Cardiac muscle cell (in vitro differentiated cells and primary cell): Measurements from ENCODE around the gene AGAP3. TPM values are rescaled to one million over a fixed set of nuclear protein-coding genes. Genes with fewer than 3 reads are reported as not detected.

Experiments
- DNase-seq, 2 donors: peaks; one replicate each; pipeline versions ENCODE4 v3.0.0 to v3.0.0-alpha.2; 2010 to 2017; ENCODE audit warnings: low read depth in 1 of 2, low spot score in 1 of 2
- H3K27ac ChIP-seq: fragments of 200-600 bp; sonication (generic); 2 replicates; pipeline ENCODE4 v1.5.1; 2016
- H3K27me3 ChIP-seq: fragments of 200-600 bp; sonication (generic); 2 replicates; pipeline ENCODE4 v1.6.0; 2016; ENCODE audit warnings: control low read depth
- H3K36me3 ChIP-seq: fragments of 200-600 bp; sonication (generic); 2 replicates; pipeline ENCODE4 v1.5.1; 2016; ENCODE audit warnings: control low read depth
- H3K4me1 ChIP-seq: fragments of 200-600 bp; sonication (generic); 2 replicates; pipeline ENCODE4 v1.8.1; 2017; ENCODE audit warnings: low read depth, mild to moderate bottlenecking, mixed run types
- H3K4me3 ChIP-seq: fragments of 200-600 bp; sonication (generic); 2 replicates; pipeline ENCODE4 v1.5.1; 2016; ENCODE audit warnings: mild to moderate bottlenecking
- H3K9me3 ChIP-seq: fragments of 200-600 bp; sonication (generic); 2 replicates; pipeline ENCODE4 v1.5.1; 2017; ENCODE audit warnings: low read depth, mild to moderate bottlenecking, control low read depth
- CTCF ChIP-seq: IDR thresholded peaks from 2 replicates; pipeline ENCODE4 v1.5.1; 2012; ENCODE audit warnings: low read depth, mild to moderate bottlenecking, low read length
- polyA plus RNA-seq: library from polyadenylated mRNA; unstranded; fragments of >200 nt; fragmentation: Nextera tagmentation; extraction: Ambion mirVana; gene quantifications from 2 replicates; pipeline ENCODE4 v1.2.1, GENCODE V29; 2016
- total RNA-seq: library from RNA; depleted of rRNA; stranded (reverse); fragments of >200 nt; gene quantifications from 2 replicates; pipeline ENCODE4 v1.2.3, GENCODE V29; 2016

AGAP3 gene
- total and polyA plus RNA-seq, 2 experiments from 2014 or later = 106 to 115 TPM

- H3K4me1 ChIP-seq = no peaks in the 10 kb centered on the region
- H3K36me3 ChIP-seq = no peaks in the 10 kb centered on the region
- no peak overlapping the region for H3K27ac ChIP-seq
- H3K4me3 ChIP-seq = peak overlapping the region; percentile 49
- H3K9me3 ChIP-seq = no peaks in the 10 kb centered on the region
- no peak for DNase-seq
- TF ChIP-seq CTCF = no peak
- H3K27me3 ChIP-seq = peaks cover 60% of the 10 kb centered on the region
Observed at GRCh38 chr7:151166629-151167196, 80.4 kb downstream of the AGAP3 start.

- no peak within 1 kb of the TSS for H3K27ac ChIP-seq
- no peaks in the 10 kb centered on the region for H3K9me3 ChIP-seq
- TF ChIP-seq CTCF = no peak
- no peaks in the 10 kb centered on the region for H3K36me3 ChIP-seq
- peaks cover 60% of the 10 kb centered on the region for H3K27me3 ChIP-seq
- H3K4me3 ChIP-seq = peak within 1 kb of the TSS; percentile 49
- no peaks in the 10 kb centered on the region for H3K4me1 ChIP-seq
- DNase-seq = peak in 1 of 2 donors; percentile 78
Observed at GRCh38 chr7:151167197-151167961, 81.1 kb downstream of the AGAP3 start, which contains the start of gene GBX1. Gene GBX1 (minus strand): TSS chr7:151167694. CDS start chr7:151167548, 146 bp downstream.

- Histone ChIP-seq H3K36me3 (no peaks in the 10 kb centered on the region), H3K27me3 (peaks cover 60% of the 10 kb centered on the region), H3K27ac (no peak overlapping the region), H3K9me3 (no peaks in the 10 kb centered on the region), H3K4me3 (peak overlapping the region; percentile 49), H3K4me1 (no peaks in the 10 kb centered on the region)
- peak; percentile 66 for TF ChIP-seq CTCF
- DNase-seq = peak in 1 of 2 donors; percentile 70
Observed at GRCh38 chr7:151168003-151168786, 81.9 kb downstream of the AGAP3 start.

- Histone ChIP-seq H3K27me3 (peaks cover 57% of the 10 kb centered on the region), H3K4me1 (no peaks in the 10 kb centered on the region), H3K4me3 (no peak overlapping the region), H3K36me3 (no peaks in the 10 kb centered on the region), H3K27ac (no peak overlapping the region), H3K9me3 (no peaks in the 10 kb centered on the region)
- no peak for TF ChIP-seq CTCF
- no peak for DNase-seq
Observed at GRCh38 chr7:151168787-151169162, 82.5 kb downstream of the AGAP3 start.

- peak; percentile 100 for TF ChIP-seq CTCF
Observed at GRCh38 chr7:151172273-151173141, 86.2 kb downstream of the AGAP3 start.

More at GRCh38 chr7:151172273-151173141, 86.2 kb downstream of the AGAP3 start:
- Histone ChIP-seq H3K36me3 (no peaks in the 10 kb centered on the region), H3K27me3 (peaks cover 45% of the 10 kb centered on the region), H3K4me1 (no peaks in the 10 kb centered on the region), H3K27ac (no peak overlapping the region), H3K9me3 (no peaks in the 10 kb centered on the region), H3K4me3 (no peak overlapping the region)
- DNase-seq = peak; percentile 80 to 84
